ENCODE data around the gene TNS4. TPM values are rescaled to one million over a fixed set of nuclear protein-coding genes. Genes with fewer than 3 reads are reported as not detected.
A peak's percentile ranks its signal among the peaks of the same experiment; 100 is the strongest.

Gene TNS4
- total and polyA plus RNA-seq, 9 of the 15 experiments (the other 6 are each of a cell fraction or from before 2014, with no cell fraction given), result 0.04 to 0.73 (median 0.24) TPM; not detected in 1

GRCh38 chr17:40437095-40437732, 64.2 kb downstream of the TNS4 start (continued):
- TF ChIP-seq ZNF280A (IDR thresholded peaks at IDR 0.05; ENCODE audit: low read depth, partially characterized antibody), result no peak
- TF ChIP-seq ADNP (tag; IDR thresholded peaks at IDR 0.05), result 0 out of 2 replicates have a peak, but pooled peaks have one; percentile 62
- TF ChIP-seq CTCFL (IDR thresholded peaks at IDR 0.05; ENCODE audit: borderline replicate concordance, insufficient read depth, low read depth, low read length, poor library complexity, severe bottlenecking), result no peak
- TF ChIP-seq GABPA (tag; conservative IDR thresholded peaks at IDR 0.05; ENCODE audit: low read depth), result peak; percentile 82
- peak; percentile 97 for TF ChIP-seq CBX1 (IDR thresholded peaks at IDR 0.05; ENCODE audit: low read depth)
- TF ChIP-seq ZSCAN32 (CRISPR knock-in tag; IDR thresholded peaks at IDR 0.05), result no peak
- peak; percentile 59 for TF ChIP-seq CREM (IDR thresholded peaks at IDR 0.05; ENCODE audit: low read depth)
- peak; percentile 83 to 88 for TF ChIP-seq KDM1A (IDR thresholded peaks at IDR 0.05)
- 0 out of 2 replicates have a peak, but pooled peaks have one; percentile 15 for TF ChIP-seq ESRRA (IDR thresholded peaks at IDR 0.05; ENCODE audit: borderline replicate concordance, low read depth)
- 0 out of 2 replicates have a peak, but pooled peaks have one; percentile 47 for TF ChIP-seq ZNF76 (CRISPR knock-in tag; IDR thresholded peaks at IDR 0.05; ENCODE audit: borderline replicate concordance)
- peak; percentile 99 for TF ChIP-seq ETV1 (tag; conservative IDR thresholded peaks at IDR 0.05; ENCODE audit: low read depth)
- TF ChIP-seq SRSF3 (IDR thresholded peaks at IDR 0.05; ENCODE audit: insufficient read depth, low read length), result no peak
- TF ChIP-seq BCL6 (CRISPR knock-in tag; IDR thresholded peaks at IDR 0.05), result no peak
- peak; percentile 97 for TF ChIP-seq BCOR (IDR thresholded peaks at IDR 0.05)
- TF ChIP-seq BRD9 (IDR thresholded peaks at IDR 0.05; ENCODE audit: low read depth, partially characterized antibody), result no peak
- no peak for TF ChIP-seq ZKSCAN3 (CRISPR knock-in tag; IDR thresholded peaks at IDR 0.05)
- no peak for TF ChIP-seq PML (IDR thresholded peaks at IDR 0.05; ENCODE audit: low read length)
- TF ChIP-seq DIDO1 (tag; IDR thresholded peaks at IDR 0.05; ENCODE audit: low read depth), result no peak
- no peak for TF ChIP-seq ATF3 (IDR thresholded peaks at IDR 0.05)
- no peak for TF ChIP-seq ATF3 (CRISPR knock-in tag; conservative IDR thresholded peaks at IDR 0.05)
- peak; percentile 25; the same call in 1 of the 2 replicates for TF ChIP-seq TCF3 (CRISPR knock-in tag; IDR thresholded peaks at IDR 0.05)
- 0 out of 2 replicates have a peak, but pooled peaks have one; percentile 18 for TF ChIP-seq KLF16 (IDR thresholded peaks at IDR 0.05)
- no peak for TF ChIP-seq POLR3G (IDR thresholded peaks at IDR 0.05; ENCODE audit: extremely low read depth, insufficient read length, insufficient replicate concordance)
- TF ChIP-seq DMBX1 (CRISPR knock-in tag; IDR thresholded peaks at IDR 0.05; ENCODE audit: borderline replicate concordance), result peak; percentile 79
- 0 out of 2 replicates have a peak, but pooled peaks have one; percentile 30 for TF ChIP-seq HDGF (IDR thresholded peaks at IDR 0.05)

Data from K562 (cell line).